Neural cell (in vitro differentiated cells): Measurements from ENCODE around the gene MAG. TPM values are rescaled to one million over a fixed set of nuclear protein-coding genes. Genes with fewer than 3 reads are reported as not detected.

Experiments
- H2AFZ ChIP-seq: fragments of 200-600, 300-800 bp; sonication (generic), shearing (Covaris generic); 2 replicates; pipeline ENCODE4 v1.6.0; 2014; ENCODE audit warnings: low read depth, mild to moderate bottlenecking, antibody characterized with exemption, low read length, moderate library complexity
- H3F3A ChIP-seq: fragments of 200-600 bp; shearing (Covaris generic); 2 replicates; pipeline ENCODE4 v1.6.1; 2016; ENCODE audit warnings: mild to moderate bottlenecking, moderate library complexity, mixed read lengths, antibody characterized with exemption, low read length; ENCODE audit not compliant: insufficient read depth, poor library complexity, severe bottlenecking
- H3K27ac ChIP-seq: fragments of 200-600, 300-800 bp; sonication (generic), shearing (Covaris generic); 2 replicates; pipeline ENCODE4 v1.5.1; 2014; ENCODE audit warnings: mild to moderate bottlenecking, low read length, moderate library complexity
- H3K27me3 ChIP-seq: fragments of 300-800, 200-600 bp; sonication (generic), shearing (Covaris generic); 2 replicates; pipeline ENCODE4 v1.6.0; 2014; ENCODE audit warnings: mild to moderate bottlenecking, low read depth, low read length, moderate library complexity; ENCODE audit not compliant: insufficient read depth
- H3K36me3 ChIP-seq: fragments of 300-800, 200-600 bp; sonication (generic), shearing (Covaris generic); 2 replicates; pipeline ENCODE4 v1.5.1; 2014; ENCODE audit warnings: mild to moderate bottlenecking, antibody characterized with exemption, low read length, moderate library complexity; ENCODE audit not compliant: insufficient read depth
- H3K4me2 ChIP-seq: fragments of 300-800, 200-600 bp; sonication (generic), shearing (Covaris generic); 2 replicates; pipeline ENCODE4 v1.6.0; 2014; ENCODE audit warnings: mild to moderate bottlenecking, low read length
- H3K4me3 ChIP-seq: fragments of 300-800, 200-600 bp; sonication (generic), shearing (Covaris generic); 2 replicates; pipeline ENCODE4 v1.5.1; 2014; ENCODE audit warnings: mild to moderate bottlenecking, low read length, moderate library complexity
- H3K79me2 ChIP-seq: fragments of 200-600 bp; shearing (Covaris generic); replicated peaks from 2 replicates; pipeline ENCODE4 v1.6.0; 2014; ENCODE audit warnings: mild to moderate bottlenecking, low read length, moderate library complexity; ENCODE audit not compliant: insufficient read depth
- H3K9ac ChIP-seq: fragments of 300-800, 200-600 bp; sonication (generic), shearing (Covaris generic); 2 replicates; pipeline ENCODE4 v1.6.1; 2016; ENCODE audit warnings: mild to moderate bottlenecking, low read length, mixed read lengths
- H3K9me2 ChIP-seq: fragments of 200-600 bp; shearing (Covaris generic); 2 replicates; pipeline ENCODE4 v1.6.1; 2016; ENCODE audit warnings: mild to moderate bottlenecking, low read length, mixed read lengths; ENCODE audit not compliant: insufficient read depth
- H3K9me3 ChIP-seq: fragments of 200-600, 300-800 bp; sonication (generic), shearing (Covaris generic); 2 replicates; pipeline ENCODE4 v1.6.1; 2016; ENCODE audit warnings: mild to moderate bottlenecking, mixed run types, low read length, moderate library complexity, mixed read lengths
- H4K20me1 ChIP-seq: fragments of 200-600 bp; shearing (Covaris generic); 2 replicates; pipeline ENCODE4 v1.6.1; 2016; ENCODE audit warnings: mild to moderate bottlenecking, mixed run types; ENCODE audit not compliant: insufficient read depth
- EP300 ChIP-seq: fragments of 450-650 bp; conservative IDR thresholded peaks from 2 replicates; pipeline ENCODE4 v1.6.1; 2014; ENCODE audit warnings: antibody characterized with exemption, mild to moderate bottlenecking, moderate library complexity; ENCODE audit not compliant: poor library complexity, severe bottlenecking
- EZH2 ChIP-seq: fragments of 200-600, 300-800 bp; shearing (Covaris generic), sonication (generic); IDR thresholded peaks from 2 replicates; pipeline ENCODE4 v1.6.1; 2014; ENCODE audit warnings: antibody characterized with exemption, low read length, borderline replicate concordance, mild to moderate bottlenecking; ENCODE audit not compliant: insufficient read depth, poor library complexity, severe bottlenecking
- MXI1 ChIP-seq: fragments of 450-650 bp; conservative IDR thresholded peaks from 2 replicates; pipeline ENCODE4 v1.6.1; 2014; ENCODE audit warnings: antibody characterized with exemption, mild to moderate bottlenecking; ENCODE audit not compliant: poor library complexity, severe bottlenecking
- POLR2AphosphoS5 ChIP-seq: IDR thresholded peaks from 2 replicates; pipeline ENCODE4 v1.6.1; 2012
- RAD21 ChIP-seq: fragments of 450-650 bp; conservative IDR thresholded peaks from 2 replicates; pipeline ENCODE4 v1.6.1; 2014; ENCODE audit warnings: antibody characterized with exemption, mild to moderate bottlenecking, moderate library complexity
- SMC3 ChIP-seq: fragments of 450-650 bp; conservative IDR thresholded peaks from 2 replicates; pipeline ENCODE4 v1.6.1; 2014; ENCODE audit warnings: antibody characterized with exemption, mild to moderate bottlenecking, moderate library complexity; ENCODE audit not compliant: poor library complexity
- TAF1 ChIP-seq: IDR thresholded peaks from 2 replicates; pipeline ENCODE4 v1.6.1; 2012; ENCODE audit warnings: low read depth
- polyA plus RNA-seq: library from polyadenylated mRNA; depleted of rRNA; stranded (reverse); fragments of >200 nt; gene quantifications from 2 replicates; pipeline ENCODE4 v1.2.3, GENCODE V29; 2014
- TF ChIP-seq, protein P1 (sequence below): fragments of 450-650 bp; IDR thresholded peaks from 2 replicates; pipeline ENCODE4 v1.5.1; 2014; ENCODE audit warnings: antibody characterized with exemption, mild to moderate bottlenecking, moderate library complexity; ENCODE audit not compliant: poor library complexity, severe bottlenecking
- TF ChIP-seq, protein P2 (sequence below): IDR thresholded peaks from 2 replicates; pipeline ENCODE4 v1.6.1; 2012; ENCODE audit warnings: borderline replicate concordance

MAG gene
- polyA plus RNA-seq, 1 donor from 2014 or later, result not detected

DNA sequence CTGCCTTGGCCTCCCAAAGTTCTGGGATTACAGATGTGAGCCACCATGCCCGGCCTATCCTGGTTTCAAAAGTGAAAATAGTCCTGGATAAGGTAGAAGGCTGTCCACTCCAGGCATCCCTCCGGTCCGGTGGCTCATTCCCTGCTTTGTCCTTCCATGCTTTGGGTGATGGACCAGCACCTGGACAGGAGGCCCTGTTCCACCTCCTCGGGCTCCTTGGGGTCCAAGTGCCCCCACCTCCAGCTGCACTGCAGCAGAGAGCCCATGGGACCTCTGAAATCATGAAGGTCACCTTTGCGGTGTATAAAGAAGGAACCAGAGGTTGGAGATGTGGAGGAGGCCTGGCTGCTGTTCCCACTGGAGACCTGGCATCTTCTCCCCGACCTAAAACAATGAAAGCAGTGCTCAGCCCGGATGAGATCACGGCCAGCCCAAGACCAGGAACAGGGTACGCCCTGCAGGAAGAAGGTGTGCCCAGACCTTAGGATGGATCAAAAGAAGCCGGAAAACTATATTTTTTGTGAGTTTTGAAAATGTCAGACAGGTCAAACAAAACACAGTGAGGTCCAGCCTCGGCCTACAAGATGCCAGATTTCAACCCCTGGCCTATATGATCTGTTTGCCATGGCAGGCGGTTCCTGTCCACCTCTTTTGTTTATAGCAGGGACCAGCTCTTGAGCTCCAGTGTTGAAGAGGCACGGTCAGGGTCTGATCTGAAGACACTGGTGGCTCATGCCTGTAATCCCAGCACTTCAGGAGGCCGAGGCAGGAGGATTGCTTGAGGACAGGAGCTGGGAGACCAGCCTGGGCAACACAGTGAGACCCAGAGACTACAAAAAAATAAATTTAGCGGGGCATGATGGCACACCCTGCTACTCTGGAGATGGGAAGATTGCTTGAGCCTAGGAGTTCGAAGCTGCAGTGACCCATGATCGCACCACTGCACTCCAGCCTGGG is 37.3 kb upstream of the MAG start:
- no peak overlapping the region for H2AFZ ChIP-seq
- H4K20me1 ChIP-seq, result no peaks in the 10 kb centered on the region
- H3K4me3 ChIP-seq, result no peak overlapping the region
- no peaks in the 10 kb centered on the region for H3K9me3 ChIP-seq
- peaks cover 6% of the 10 kb centered on the region for H3K27me3 ChIP-seq
- H3K27ac ChIP-seq, result no peak overlapping the region
- H3K4me2 ChIP-seq, result no peak overlapping the region
- no peaks in the 10 kb centered on the region for H3K79me2 ChIP-seq
- H3K9ac ChIP-seq, result no peak overlapping the region
- H3F3A ChIP-seq, result no peaks in the 10 kb centered on the region
- no peak for TF ChIP-seq RAD21
- TF ChIP-seq, protein P1, sequence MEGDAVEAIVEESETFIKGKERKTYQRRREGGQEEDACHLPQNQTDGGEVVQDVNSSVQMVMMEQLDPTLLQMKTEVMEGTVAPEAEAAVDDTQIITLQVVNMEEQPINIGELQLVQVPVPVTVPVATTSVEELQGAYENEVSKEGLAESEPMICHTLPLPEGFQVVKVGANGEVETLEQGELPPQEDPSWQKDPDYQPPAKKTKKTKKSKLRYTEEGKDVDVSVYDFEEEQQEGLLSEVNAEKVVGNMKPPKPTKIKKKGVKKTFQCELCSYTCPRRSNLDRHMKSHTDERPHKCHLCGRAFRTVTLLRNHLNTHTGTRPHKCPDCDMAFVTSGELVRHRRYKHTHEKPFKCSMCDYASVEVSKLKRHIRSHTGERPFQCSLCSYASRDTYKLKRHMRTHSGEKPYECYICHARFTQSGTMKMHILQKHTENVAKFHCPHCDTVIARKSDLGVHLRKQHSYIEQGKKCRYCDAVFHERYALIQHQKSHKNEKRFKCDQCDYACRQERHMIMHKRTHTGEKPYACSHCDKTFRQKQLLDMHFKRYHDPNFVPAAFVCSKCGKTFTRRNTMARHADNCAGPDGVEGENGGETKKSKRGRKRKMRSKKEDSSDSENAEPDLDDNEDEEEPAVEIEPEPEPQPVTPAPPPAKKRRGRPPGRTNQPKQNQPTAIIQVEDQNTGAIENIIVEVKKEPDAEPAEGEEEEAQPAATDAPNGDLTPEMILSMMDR, result no peak
- no peak for TF ChIP-seq TAF1
- no peak for TF ChIP-seq MXI1
- TF ChIP-seq EP300, result no peak
- TF ChIP-seq EZH2, result no peak
- H3K9me2 ChIP-seq, result no peaks in the 10 kb centered on the region
- H3K36me3 ChIP-seq, result no peaks in the 10 kb centered on the region

DNA sequence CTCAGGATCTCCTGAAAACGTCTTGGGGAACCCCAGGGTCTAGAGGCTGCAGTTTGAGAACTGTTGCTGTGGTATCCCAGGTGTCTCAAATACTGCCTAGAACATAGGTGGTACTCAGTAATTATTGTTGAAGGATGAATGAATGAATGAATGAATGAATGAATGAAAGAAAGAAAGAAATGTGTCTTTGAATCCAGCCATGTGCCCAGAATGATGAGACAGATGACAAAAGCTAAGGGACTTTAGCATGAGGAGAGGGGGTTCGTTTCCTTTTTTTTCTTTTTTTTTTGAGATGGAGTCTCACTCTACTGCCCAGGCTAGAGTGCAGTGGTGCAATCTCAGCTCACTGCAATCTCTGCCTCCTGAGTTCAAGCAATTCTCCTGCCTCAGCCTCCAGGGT is 35.4 kb upstream of the MAG start:
- Histone ChIP-seq H3F3A (no peaks in the 10 kb centered on the region), H2AFZ (no peak overlapping the region), H3K4me3 (no peak overlapping the region), H3K27ac (no peak overlapping the region), H3K4me2 (no peak overlapping the region), H3K9me2 (no peaks in the 10 kb centered on the region), H3K79me2 (no peaks in the 10 kb centered on the region), H4K20me1 (no peaks in the 10 kb centered on the region), H3K9me3 (no peaks in the 10 kb centered on the region), H3K9ac (no peak overlapping the region), H3K27me3 (no peaks in the 10 kb centered on the region), H3K36me3 (no peaks in the 10 kb centered on the region)
- TF ChIP-seq RAD21 (no peak), TAF1 (no peak), MXI1 (no peak), EZH2 (no peak), EP300 (no peak), SMC3 (no peak), POLR2AphosphoS5 (no peak)
- TF ChIP-seq, protein P2, sequence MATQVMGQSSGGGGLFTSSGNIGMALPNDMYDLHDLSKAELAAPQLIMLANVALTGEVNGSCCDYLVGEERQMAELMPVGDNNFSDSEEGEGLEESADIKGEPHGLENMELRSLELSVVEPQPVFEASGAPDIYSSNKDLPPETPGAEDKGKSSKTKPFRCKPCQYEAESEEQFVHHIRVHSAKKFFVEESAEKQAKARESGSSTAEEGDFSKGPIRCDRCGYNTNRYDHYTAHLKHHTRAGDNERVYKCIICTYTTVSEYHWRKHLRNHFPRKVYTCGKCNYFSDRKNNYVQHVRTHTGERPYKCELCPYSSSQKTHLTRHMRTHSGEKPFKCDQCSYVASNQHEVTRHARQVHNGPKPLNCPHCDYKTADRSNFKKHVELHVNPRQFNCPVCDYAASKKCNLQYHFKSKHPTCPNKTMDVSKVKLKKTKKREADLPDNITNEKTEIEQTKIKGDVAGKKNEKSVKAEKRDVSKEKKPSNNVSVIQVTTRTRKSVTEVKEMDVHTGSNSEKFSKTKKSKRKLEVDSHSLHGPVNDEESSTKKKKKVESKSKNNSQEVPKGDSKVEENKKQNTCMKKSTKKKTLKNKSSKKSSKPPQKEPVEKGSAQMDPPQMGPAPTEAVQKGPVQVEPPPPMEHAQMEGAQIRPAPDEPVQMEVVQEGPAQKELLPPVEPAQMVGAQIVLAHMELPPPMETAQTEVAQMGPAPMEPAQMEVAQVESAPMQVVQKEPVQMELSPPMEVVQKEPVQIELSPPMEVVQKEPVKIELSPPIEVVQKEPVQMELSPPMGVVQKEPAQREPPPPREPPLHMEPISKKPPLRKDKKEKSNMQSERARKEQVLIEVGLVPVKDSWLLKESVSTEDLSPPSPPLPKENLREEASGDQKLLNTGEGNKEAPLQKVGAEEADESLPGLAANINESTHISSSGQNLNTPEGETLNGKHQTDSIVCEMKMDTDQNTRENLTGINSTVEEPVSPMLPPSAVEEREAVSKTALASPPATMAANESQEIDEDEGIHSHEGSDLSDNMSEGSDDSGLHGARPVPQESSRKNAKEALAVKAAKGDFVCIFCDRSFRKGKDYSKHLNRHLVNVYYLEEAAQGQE, result no peak
- TF ChIP-seq, protein P1, result no peak
